Stimulated activated naive B cell treated with anti-CD40 and anti-IgM and Interleukin-4, amounts not matched to agents 10 μg/mL and 1 μg/mL and 100 μg/mL, for 72 hours (primary cell): ENCODE results near the gene ANKRD65.
"Not testable (repeated sequence)": the region's sequence is repeated elsewhere in the genome, so short reads cannot be mapped to it uniquely, and the experiment has no call there.

Source experiments
- ATAC-seq, 2 donors: fragments of 150-1000 bp; cut with Tn5 transposase; replicated peaks; 2 replicates each; pipeline ENCODE4 v1.10.0; 2021; ENCODE audit warnings: moderate library complexity in 1 of 2
- DNase-seq: peaks from one replicate; pipeline ENCODE4 v3.0.0; 2021
- H3K27ac Mint-ChIP-seq: one replicate; pipeline ENCODE4 v1.8.0; 2022; ENCODE audit warnings: mild to moderate bottlenecking, mixed read lengths
- H3K27me3 Mint-ChIP-seq, 2 donors: one replicate each; pipeline ENCODE4 v1.8.0; 2022; ENCODE audit warnings: mixed read lengths in 2 of 2
- H3K36me3 Mint-ChIP-seq, 2 donors: one replicate each; pipeline ENCODE4 v1.8.0; 2022; ENCODE audit warnings: mixed read lengths in 2 of 2, mild to moderate bottlenecking in 1 of 2
- H3K4me1 Mint-ChIP-seq, 2 donors: one replicate each; pipeline ENCODE4 v1.8.0; 2022; ENCODE audit warnings: mixed read lengths in 2 of 2, mild to moderate bottlenecking in 1 of 2
- H3K4me3 Mint-ChIP-seq, 2 donors: one replicate each; pipeline ENCODE4 v1.8.0; 2022; ENCODE audit warnings: mild to moderate bottlenecking in 2 of 2, mixed read lengths in 2 of 2, moderate library complexity in 1 of 2
- H3K9me3 Mint-ChIP-seq, 2 donors: one replicate each; pipeline ENCODE4 v1.8.0; 2022; ENCODE audit warnings: mixed read lengths in 2 of 2, mild to moderate bottlenecking in 1 of 2

The ANKRD65 gene

GRCh38 chr1:1452365-1452739, 31.3 kb upstream of the ANKRD65 start:
- H3K36me3 Mint-ChIP-seq, H3K9me3 Mint-ChIP-seq, H3K4me1 Mint-ChIP-seq, ATAC-seq, H3K27me3 Mint-ChIP-seq, H3K4me3 Mint-ChIP-seq, DNase-seq, H3K27ac Mint-ChIP-seq: not testable (repeated sequence)

- H3K4me3 Mint-ChIP-seq: no peak overlapping the region
- peaks cover 4 to 6% of the 10 kb centered on the region in 2 donors for H3K27me3 Mint-ChIP-seq
- no peak for DNase-seq
- no peak overlapping the region for H3K27ac Mint-ChIP-seq
- no peaks in the 10 kb centered on the region for H3K36me3 Mint-ChIP-seq
- no peak for ATAC-seq
- H3K9me3 Mint-ChIP-seq: no peaks in the 10 kb centered on the region
- no peaks in the 10 kb centered on the region for H3K4me1 Mint-ChIP-seq
Observed at GRCh38 chr1:1451696-1452364, 30.8 kb upstream of the ANKRD65 start.

- ATAC-seq, H3K9me3 Mint-ChIP-seq, DNase-seq, H3K27me3 Mint-ChIP-seq, H3K4me1 Mint-ChIP-seq, H3K4me3 Mint-ChIP-seq, H3K27ac Mint-ChIP-seq, H3K36me3 Mint-ChIP-seq: not testable (repeated sequence)
Observed at GRCh38 chr1:1450616-1451015, 29.5 kb upstream of the ANKRD65 start.

- no peak within 1 kb of the TSS for H3K4me3 Mint-ChIP-seq
- no peaks in the 10 kb centered on the region for H3K36me3 Mint-ChIP-seq
- DNase-seq: no peak
- H3K9me3 Mint-ChIP-seq: no peaks in the 10 kb centered on the region
- H3K27ac Mint-ChIP-seq: no peak within 1 kb of the TSS
- H3K4me1 Mint-ChIP-seq: no peaks in the 10 kb centered on the region
- peaks cover 6% of the 10 kb centered on the region in 2 donors for H3K27me3 Mint-ChIP-seq
- no peak for ATAC-seq
Observed at GRCh38 chr1:1449099-1449739, 28.1 kb upstream of the ANKRD65 start, which contains the start of gene ATAD3C. ATAD3C (plus strand) TSS chr1:1449689; CDS start chr1:1450684, 995 bp downstream.

GRCh38 chr1:1446631-1447030, 25.6 kb upstream of the ANKRD65 start:
- not testable (repeated sequence) for ATAC-seq, DNase-seq

GRCh38 chr1:1442069-1442770, 21.1 kb upstream of the ANKRD65 start:
- Mint-ChIP-seq H3K36me3 (no peaks in the 10 kb centered on the region), H3K9me3 (no peaks in the 10 kb centered on the region), H3K27ac (no peak overlapping the region), H3K27me3 (peaks cover 5 to 26% of the 10 kb centered on the region in 2 donors), H3K4me3 (no peak overlapping the region), H3K4me1 (peaks cover 7 to 9% of the 10 kb centered on the region in 2 donors)
- ATAC-seq: no peak
- DNase-seq: no peak

More at GRCh38 chr1:1446631-1447030, 25.6 kb upstream of the ANKRD65 start:
- H3K36me3 Mint-ChIP-seq, H3K9me3 Mint-ChIP-seq, H3K4me3 Mint-ChIP-seq, H3K4me1 Mint-ChIP-seq, H3K27ac Mint-ChIP-seq: not testable (repeated sequence)
- peaks cover 6 to 14% of the 10 kb centered on the region in 2 donors for H3K27me3 Mint-ChIP-seq

- peak; percentile 82 to 86 for ATAC-seq
- no peaks in the 10 kb centered on the region for H3K9me3 Mint-ChIP-seq
Observed at GRCh38 chr1:1441002-1441888, 20.2 kb upstream of the ANKRD65 start.

GRCh38 chr1:1440262-1441001, 19.4 kb upstream of the ANKRD65 start:
- no peak overlapping the region for H3K27ac Mint-ChIP-seq
- no peak for DNase-seq
- peak overlapping the region in 1 of 2 donors; percentile 22 for H3K4me3 Mint-ChIP-seq
- no peaks in the 10 kb centered on the region for H3K36me3 Mint-ChIP-seq
- H3K9me3 Mint-ChIP-seq: no peaks in the 10 kb centered on the region
- H3K4me1 Mint-ChIP-seq: peaks cover 11 to 15% of the 10 kb centered on the region in 2 donors
- H3K27me3 Mint-ChIP-seq: peaks cover 9 to 38% of the 10 kb centered on the region in 2 donors
- no peak for ATAC-seq

More at GRCh38 chr1:1441002-1441888, 20.2 kb upstream of the ANKRD65 start:
- Mint-ChIP-seq H3K4me3 (peak overlapping the region in 1 of 2 donors; percentile 22), H3K27me3 (peaks cover 8 to 34% of the 10 kb centered on the region in 2 donors), H3K36me3 (no peaks in the 10 kb centered on the region), H3K27ac (no peak overlapping the region), H3K4me1 (peaks cover 10 to 11% of the 10 kb centered on the region in 2 donors)
- no peak for DNase-seq

- Mint-ChIP-seq H3K4me3 (no peak overlapping the region), H3K36me3 (no peaks in the 10 kb centered on the region), H3K27ac (no peak overlapping the region), H3K4me1 (peaks cover 15 to 23% of the 10 kb centered on the region in 2 donors), H3K9me3 (no peaks in the 10 kb centered on the region), H3K27me3 (peaks cover 15 to 45% of the 10 kb centered on the region in 2 donors)
- DNase-seq: no peak
- ATAC-seq: no peak
Observed at GRCh38 chr1:1439546-1440261, 18.6 kb upstream of the ANKRD65 start.

- no peak overlapping the region for H3K27ac Mint-ChIP-seq
- DNase-seq: no peak
- ATAC-seq: no peak
- no peaks in the 10 kb centered on the region for H3K9me3 Mint-ChIP-seq
- no peaks in the 10 kb centered on the region for H3K36me3 Mint-ChIP-seq
- peaks cover 15 to 32% of the 10 kb centered on the region in 2 donors for H3K4me1 Mint-ChIP-seq
- no peak overlapping the region for H3K4me3 Mint-ChIP-seq
- H3K27me3 Mint-ChIP-seq: peaks cover 15 to 49% of the 10 kb centered on the region in 2 donors
Observed at GRCh38 chr1:1438531-1439381, 17.7 kb upstream of the ANKRD65 start.

GRCh38 chr1:1437904-1438376, 16.9 kb upstream of the ANKRD65 start:
- Mint-ChIP-seq H3K9me3 (no peaks in the 10 kb centered on the region), H3K27me3 (peaks cover 15 to 52% of the 10 kb centered on the region in 2 donors), H3K36me3 (no peaks in the 10 kb centered on the region), H3K4me3 (no peak overlapping the region), H3K4me1 (peaks cover 17 to 37% of the 10 kb centered on the region in 2 donors), H3K27ac (no peak overlapping the region)
- no peak for DNase-seq
- peak; percentile 23 to 28 for ATAC-seq
